Smooth muscle cell (in vitro differentiated cells): ENCODE measurements around the gene ATP6V0A1. TPM values are rescaled to one million over a fixed set of nuclear protein-coding genes. Genes with fewer than 3 reads are reported as not detected.

Experiments used
- DNase-seq: peaks from one replicate; lab custom pipeline; 2025; ENCODE audit not compliant: unreplicated experiment; lab: John Stamatoyannopoulos, UW
- H2AFZ ChIP-seq: fragments of 200-600 bp; sonication (generic); 2 replicates; pipeline ENCODE4 v1.6.0; 2016; ENCODE audit warnings: antibody characterized with exemption, low read depth, mild to moderate bottlenecking
- H3F3A ChIP-seq: fragments of 200-600 bp; sonication (generic); 2 replicates; pipeline ENCODE4 v1.6.0; 2017; ENCODE audit warnings: antibody characterized with exemption, low read depth
- H3K27ac ChIP-seq: fragments of 200-600 bp; sonication (generic); 2 replicates; pipeline ENCODE4 v1.5.1; 2016; ENCODE audit warnings: low read depth, mild to moderate bottlenecking
- H3K27me3 ChIP-seq: fragments of 200-600 bp; sonication (generic); 2 replicates; pipeline ENCODE4 v1.6.1; 2016; ENCODE audit warnings: low read depth, mild to moderate bottlenecking
- H3K36me3 ChIP-seq: fragments of 200-600 bp; sonication (generic); 2 replicates; pipeline ENCODE4 v1.5.1; 2016; ENCODE audit warnings: low read depth
- H3K4me1 ChIP-seq: fragments of 200-600 bp; sonication (generic); 2 replicates; pipeline ENCODE4 v1.5.1; 2016; ENCODE audit warnings: low read depth
- H3K4me2 ChIP-seq: fragments of 200-600 bp; sonication (generic); 2 replicates; pipeline ENCODE4 v1.6.0; 2016; ENCODE audit warnings: mild to moderate bottlenecking
- H3K4me3 ChIP-seq: fragments of 200-600 bp; sonication (generic); 2 replicates; pipeline ENCODE4 v1.5.1; 2016; ENCODE audit warnings: mild to moderate bottlenecking
- H3K79me2 ChIP-seq: fragments of 200-600 bp; sonication (generic); 2 replicates; pipeline ENCODE4 v1.6.0; 2016; ENCODE audit warnings: low read depth, mild to moderate bottlenecking
- H3K9ac ChIP-seq: fragments of 200-600 bp; sonication (generic); 2 replicates; pipeline ENCODE4 v1.6.0; 2016; ENCODE audit warnings: low read depth
- H3K9me3 ChIP-seq: fragments of 200-600 bp; sonication (generic); replicated peaks from 2 replicates; pipeline ENCODE4 v1.5.1; 2016; ENCODE audit warnings: low read depth
- H4K20me1 ChIP-seq: fragments of 200-600 bp; sonication (generic); 2 replicates; pipeline ENCODE4 v1.6.0; 2016; ENCODE audit warnings: low read depth
- WGBS: methylation state at CpG from one replicate; pipeline ENCODE4 v1.1.7; 2016; ENCODE audit warnings: low lambda C conversion rate; 5-methylcytosine and 5-hydroxymethylcytosine counted together
- polyA plus RNA-seq: library from polyadenylated mRNA; unstranded; fragments of >200 nt; fragmentation: Nextera tagmentation; extraction: Ambion mirVana; gene quantifications from 2 replicates; pipeline ENCODE4 v1.2.1, GENCODE V29; 2016
- total RNA-seq: library from RNA; depleted of rRNA; stranded (reverse); fragments of >200 nt; gene quantifications from 2 replicates; pipeline ENCODE4 v1.2.3, GENCODE V29; 2014
- TF ChIP-seq, protein P1 (sequence below): fragments of 200-600 bp; sonication (generic); IDR thresholded peaks from 2 replicates; pipeline ENCODE4 v1.5.1; 2017; ENCODE audit warnings: borderline replicate concordance, mild to moderate bottlenecking, antibody characterized with exemption; ENCODE audit not compliant: insufficient read depth, poor library complexity, severe bottlenecking

ATP6V0A1 gene
- total and polyA plus RNA-seq, 2 experiments from 2014 or later, result 27.3 to 54.7 TPM

GRCh38 chr17:42518755-42519545, 60.3 kb downstream of the ATP6V0A1 start:
- no peak for DNase-seq
- 79% methylated on average over 6 of the region's 6 CpGs for WGBS
- H3K4me1 ChIP-seq, result peaks cover 36% of the 10 kb centered on the region

DNA sequence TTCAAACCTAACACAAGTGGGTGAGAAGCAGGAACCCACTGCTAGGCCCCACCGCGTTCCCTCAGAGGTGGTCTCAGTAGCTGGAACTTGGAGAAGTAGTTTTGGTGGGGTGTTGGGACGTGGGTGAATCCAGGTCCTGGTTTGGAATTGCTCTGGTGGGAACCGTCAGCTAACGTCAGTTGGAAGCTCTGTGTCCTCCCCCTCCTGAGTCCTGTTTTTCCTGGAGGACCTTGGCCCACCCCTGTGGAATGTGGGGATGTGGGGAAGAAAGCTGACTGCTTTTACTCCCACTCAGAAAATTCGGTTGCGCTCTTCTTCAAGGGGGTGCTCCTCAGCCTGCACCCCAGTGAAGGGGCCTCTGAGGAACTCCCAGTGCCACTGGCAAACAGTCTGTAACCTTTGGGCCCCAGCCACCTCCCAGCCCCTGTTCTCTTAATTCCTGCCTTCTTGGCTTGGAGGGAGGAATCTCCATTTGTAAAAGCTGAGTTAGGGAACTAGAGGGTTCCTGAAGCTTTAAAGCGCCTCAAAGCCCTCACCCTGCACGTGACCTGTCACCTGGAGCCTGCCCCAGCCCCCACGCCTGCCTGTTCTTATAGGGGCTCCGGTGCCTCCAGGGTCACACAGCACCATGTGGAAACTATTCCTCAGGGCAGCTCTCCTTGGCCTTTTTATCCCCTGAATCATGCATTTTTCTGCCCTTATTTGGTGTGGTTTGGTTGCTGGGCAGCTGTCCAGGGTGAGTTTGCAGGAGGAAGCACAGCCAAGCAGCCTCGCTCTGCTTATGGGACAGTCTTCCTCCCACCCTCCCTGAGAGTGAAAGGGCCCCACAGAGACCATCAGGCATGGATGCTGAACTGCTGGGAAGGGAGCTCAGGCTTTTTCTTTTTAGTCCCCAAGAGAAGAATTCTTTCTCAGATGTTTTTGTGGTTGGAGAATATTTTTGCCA, 61.1 kb downstream of the ATP6V0A1 start:
- Histone ChIP-seq H3K4me1 (peaks cover 36% of the 10 kb centered on the region), H3K27ac (peak overlapping the region; percentile 98), H3K9ac (peak overlapping the region; percentile 91), H3K4me2 (peak overlapping the region; percentile 71), H4K20me1 (no peaks in the 10 kb centered on the region), H3K9me3 (no peaks in the 10 kb centered on the region), H2AFZ (no peak overlapping the region), H3K27me3 (no peaks in the 10 kb centered on the region), H3K36me3 (no peaks in the 10 kb centered on the region), H3K4me3 (no peak overlapping the region), H3F3A (peaks cover 13% of the 10 kb centered on the region), H3K79me2 (no peaks in the 10 kb centered on the region)
- 16% methylated on average over 12 of the region's 12 CpGs for WGBS
- peak; percentile 35 for DNase-seq
- TF ChIP-seq, protein P1, sequence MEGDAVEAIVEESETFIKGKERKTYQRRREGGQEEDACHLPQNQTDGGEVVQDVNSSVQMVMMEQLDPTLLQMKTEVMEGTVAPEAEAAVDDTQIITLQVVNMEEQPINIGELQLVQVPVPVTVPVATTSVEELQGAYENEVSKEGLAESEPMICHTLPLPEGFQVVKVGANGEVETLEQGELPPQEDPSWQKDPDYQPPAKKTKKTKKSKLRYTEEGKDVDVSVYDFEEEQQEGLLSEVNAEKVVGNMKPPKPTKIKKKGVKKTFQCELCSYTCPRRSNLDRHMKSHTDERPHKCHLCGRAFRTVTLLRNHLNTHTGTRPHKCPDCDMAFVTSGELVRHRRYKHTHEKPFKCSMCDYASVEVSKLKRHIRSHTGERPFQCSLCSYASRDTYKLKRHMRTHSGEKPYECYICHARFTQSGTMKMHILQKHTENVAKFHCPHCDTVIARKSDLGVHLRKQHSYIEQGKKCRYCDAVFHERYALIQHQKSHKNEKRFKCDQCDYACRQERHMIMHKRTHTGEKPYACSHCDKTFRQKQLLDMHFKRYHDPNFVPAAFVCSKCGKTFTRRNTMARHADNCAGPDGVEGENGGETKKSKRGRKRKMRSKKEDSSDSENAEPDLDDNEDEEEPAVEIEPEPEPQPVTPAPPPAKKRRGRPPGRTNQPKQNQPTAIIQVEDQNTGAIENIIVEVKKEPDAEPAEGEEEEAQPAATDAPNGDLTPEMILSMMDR, result no peak

More at GRCh38 chr17:42518755-42519545, 60.3 kb downstream of the ATP6V0A1 start:
- peak overlapping the region; percentile 71 for H3K4me2 ChIP-seq
- H3K4me3 ChIP-seq, result no peak overlapping the region
- TF ChIP-seq, protein P1, result no peak
- no peaks in the 10 kb centered on the region for H4K20me1 ChIP-seq
- no peak overlapping the region for H2AFZ ChIP-seq
- no peaks in the 10 kb centered on the region for H3K27me3 ChIP-seq
- peaks cover 13% of the 10 kb centered on the region for H3F3A ChIP-seq
- peak overlapping the region; percentile 98 for H3K27ac ChIP-seq
- H3K36me3 ChIP-seq, result no peaks in the 10 kb centered on the region
- H3K9ac ChIP-seq, result peak overlapping the region; percentile 91
- no peaks in the 10 kb centered on the region for H3K9me3 ChIP-seq
- H3K79me2 ChIP-seq, result no peaks in the 10 kb centered on the region

- Histone ChIP-seq H3K9me3 (no peaks in the 10 kb centered on the region), H3K4me1 (peaks cover 36% of the 10 kb centered on the region), H3K9ac (peak overlapping the region; percentile 37), H4K20me1 (no peaks in the 10 kb centered on the region), H3K27me3 (no peaks in the 10 kb centered on the region), H3K79me2 (no peaks in the 10 kb centered on the region), H3F3A (peaks cover 13% of the 10 kb centered on the region), H3K4me3 (no peak overlapping the region), H3K27ac (peak overlapping the region; percentile 98), H3K36me3 (no peaks in the 10 kb centered on the region), H2AFZ (no peak overlapping the region), H3K4me2 (peak overlapping the region; percentile 69)
- TF ChIP-seq, protein P1, result peak; percentile 33
- DNase-seq, result no peak
- 28% methylated on average over 9 of the region's 9 CpGs for WGBS
Measured at GRCh38 chr17:42520540-42520951, 61.9 kb downstream of the ATP6V0A1 start.
